ENCODE data around the gene STX8. TPM values are rescaled to one million over a fixed set of nuclear protein-coding genes. Genes with fewer than 3 reads are reported as not detected.

The STX8 gene
- total and polyA plus RNA-seq, 8 donors: 51.9 to 63.4 (median 56.5) TPM

DNA sequence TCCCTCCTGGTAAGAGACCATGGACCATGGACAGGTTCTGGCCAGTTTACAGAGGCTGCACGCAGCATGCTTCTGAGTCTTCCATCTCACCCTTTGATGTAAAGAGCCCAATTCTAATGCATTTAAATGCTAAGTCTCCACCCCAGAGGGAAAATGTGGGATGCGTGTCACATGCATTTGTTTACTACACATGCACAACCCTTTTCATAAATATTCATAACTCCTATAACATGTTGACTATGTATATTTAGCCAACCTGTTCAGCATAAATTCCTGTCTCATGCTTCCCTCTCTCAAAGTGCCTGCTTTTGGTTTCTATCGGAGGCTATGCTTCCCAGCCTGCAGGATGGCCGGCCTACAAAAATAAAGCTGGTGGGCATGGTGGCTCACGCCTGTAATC is 260.3 kb downstream of the STX8 start:
- ATAC-seq: no peak
- H3K9me3 ChIP-seq: peaks cover 0 to 14% of the 10 kb centered on the region in 2 donors
- H3K36me3 ChIP-seq: no peaks in the 10 kb centered on the region
- H3K4me1 ChIP-seq: no peaks in the 10 kb centered on the region
- intact Hi-C loops (cut with DNase I): no loop called here
- no peaks in the 10 kb centered on the region for H3K27me3 ChIP-seq
- no peak for DNase-seq
- no peak overlapping the region for H3K27ac ChIP-seq
- H3K4me3 ChIP-seq: no peak overlapping the region
- no peak for TF ChIP-seq CTCF (IDR thresholded peaks at IDR 0.05)

DNA sequence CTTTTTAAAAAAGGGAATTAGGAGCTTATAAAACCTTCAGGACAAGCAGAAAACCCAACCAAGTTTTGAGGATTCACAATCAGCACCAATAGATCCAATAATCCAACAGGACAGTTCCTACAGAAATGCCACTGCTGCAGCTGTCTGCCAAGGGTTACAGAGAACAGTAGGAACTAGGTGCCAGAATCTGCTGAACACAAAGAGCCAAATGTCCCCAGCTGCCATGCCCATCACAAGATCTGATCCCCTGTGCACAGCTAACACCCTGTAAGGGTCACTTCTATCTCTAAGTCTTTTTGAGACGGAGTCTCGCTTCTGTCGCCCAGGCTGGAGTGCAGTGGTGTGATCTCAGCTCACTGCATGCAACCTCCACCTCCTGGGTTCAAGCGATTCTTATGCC is 262.3 kb downstream of the STX8 start:
- Histone ChIP-seq H3K4me1 (no peaks in the 10 kb centered on the region), H3K27me3 (no peaks in the 10 kb centered on the region), H3K4me3 (no peak overlapping the region), H3K36me3 (no peaks in the 10 kb centered on the region), H3K27ac (no peak overlapping the region), H3K9me3 (peaks cover 0 to 7% of the 10 kb centered on the region in 2 donors)
- no peak for TF ChIP-seq CTCF (IDR thresholded peaks at IDR 0.05)
- ATAC-seq (no peak), DNase-seq (no peak)
- intact Hi-C loops (cut with DNase I): no loop called here

GRCh38 chr17:9309216-9309615 is 266.4 kb downstream of the STX8 start:
- Histone ChIP-seq H3K9me3 (no peaks in the 10 kb centered on the region), H3K27ac (no peak overlapping the region), H3K4me3 (no peak overlapping the region), H3K27me3 (no peaks in the 10 kb centered on the region), H3K36me3 (no peaks in the 10 kb centered on the region), H3K4me1 (no peaks in the 10 kb centered on the region)
- intact Hi-C loops (cut with DNase I): no loop called here
- ATAC-seq: no peak
- DNase-seq: no peak
- no peak for TF ChIP-seq CTCF (IDR thresholded peaks at IDR 0.05)

GRCh38 chr17:9308069-9308468 is 267.6 kb downstream of the STX8 start:
- Histone ChIP-seq H3K9me3 (no peaks in the 10 kb centered on the region), H3K36me3 (no peaks in the 10 kb centered on the region), H3K27ac (no peak overlapping the region), H3K4me3 (no peak overlapping the region), H3K27me3 (no peaks in the 10 kb centered on the region), H3K4me1 (no peaks in the 10 kb centered on the region)
- intact Hi-C loops (cut with DNase I): no loop called here
- DNase-seq (no peak), ATAC-seq (no peak)
- TF ChIP-seq CTCF (IDR thresholded peaks at IDR 0.05): no peak

GRCh38 chr17:9307313-9307998 is 268.2 kb downstream of the STX8 start:
- intact Hi-C loops (cut with DNase I): no loop called here
- no peak for ATAC-seq
- Histone ChIP-seq H3K36me3 (no peaks in the 10 kb centered on the region), H3K4me3 (no peak overlapping the region), H3K9me3 (no peaks in the 10 kb centered on the region), H3K27ac (no peak overlapping the region), H3K27me3 (no peaks in the 10 kb centered on the region), H3K4me1 (no peaks in the 10 kb centered on the region)
- TF ChIP-seq CTCF (IDR thresholded peaks at IDR 0.05): no peak
- DNase-seq: no peak

Data from left lung (tissue), 10 donors.